NCI-H748 (cell line): ENCODE results near the gene RIPPLY3.
"Not testable (repeated sequence)": the region's sequence is repeated elsewhere in the genome, so short reads cannot be mapped to it uniquely, and the experiment has no call there.

ENCODE experiments used
- DNase-seq: peaks from one replicate; lab custom pipeline; 2025; ENCODE audit not compliant: unreplicated experiment; lab: John Stamatoyannopoulos, UW

Gene RIPPLY3

DNA sequence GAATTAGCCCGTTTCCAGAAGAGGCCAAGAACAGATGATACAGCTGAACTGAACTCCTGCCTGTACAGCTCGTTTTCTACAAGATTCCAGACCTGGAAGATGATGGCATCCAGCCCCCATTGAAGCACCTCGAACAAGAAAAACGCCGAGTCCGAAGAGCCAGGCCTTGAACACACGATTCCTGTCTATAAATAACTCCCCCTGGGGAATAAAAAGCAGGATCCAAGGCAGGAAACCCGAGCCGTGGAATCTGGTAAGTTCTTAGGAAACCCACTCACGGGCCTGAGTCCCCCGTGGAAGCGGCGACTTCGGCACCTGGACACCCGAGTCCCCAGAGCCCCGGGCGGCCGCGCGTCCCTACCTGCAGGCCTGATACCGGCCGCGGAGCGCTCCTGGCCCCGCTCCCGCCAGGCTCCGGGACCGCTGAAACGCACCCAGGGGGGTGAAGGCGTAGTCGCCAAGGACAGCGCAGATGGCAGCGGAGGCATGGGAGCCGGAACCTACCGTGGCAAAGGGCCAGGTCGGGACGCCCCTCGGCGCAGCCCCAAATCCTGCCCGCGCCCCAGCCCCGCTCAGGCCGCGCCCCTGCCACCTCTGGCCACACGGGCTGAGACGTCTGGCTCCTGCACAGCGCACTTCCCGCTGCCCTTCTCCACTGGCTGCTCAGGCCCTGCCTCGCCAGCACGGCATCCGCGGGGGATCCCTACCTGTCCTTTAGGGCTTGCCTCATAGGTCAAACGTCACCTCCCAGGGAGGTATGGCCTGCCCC is 26.0 kb upstream of the RIPPLY3 start:
- peak; percentile 57 for DNase-seq

DNA sequence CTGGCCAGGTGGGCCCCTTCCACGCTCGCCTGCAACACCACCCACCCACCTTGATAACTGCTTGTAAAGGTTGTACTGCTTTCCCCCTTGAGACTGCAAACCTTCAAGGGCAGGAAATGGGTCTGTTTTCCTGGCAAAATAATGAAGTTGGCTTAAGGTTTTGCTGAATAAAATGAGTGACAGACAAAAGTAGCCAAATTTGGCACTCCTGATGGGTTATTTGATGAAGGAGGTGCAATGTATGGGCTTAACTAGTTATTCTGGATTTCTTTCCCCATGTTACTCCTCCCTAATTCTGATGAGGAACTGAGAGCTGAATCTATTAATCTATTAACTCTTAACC is 25.5 kb upstream of the RIPPLY3 start:
- DNase-seq = no peak

DNA sequence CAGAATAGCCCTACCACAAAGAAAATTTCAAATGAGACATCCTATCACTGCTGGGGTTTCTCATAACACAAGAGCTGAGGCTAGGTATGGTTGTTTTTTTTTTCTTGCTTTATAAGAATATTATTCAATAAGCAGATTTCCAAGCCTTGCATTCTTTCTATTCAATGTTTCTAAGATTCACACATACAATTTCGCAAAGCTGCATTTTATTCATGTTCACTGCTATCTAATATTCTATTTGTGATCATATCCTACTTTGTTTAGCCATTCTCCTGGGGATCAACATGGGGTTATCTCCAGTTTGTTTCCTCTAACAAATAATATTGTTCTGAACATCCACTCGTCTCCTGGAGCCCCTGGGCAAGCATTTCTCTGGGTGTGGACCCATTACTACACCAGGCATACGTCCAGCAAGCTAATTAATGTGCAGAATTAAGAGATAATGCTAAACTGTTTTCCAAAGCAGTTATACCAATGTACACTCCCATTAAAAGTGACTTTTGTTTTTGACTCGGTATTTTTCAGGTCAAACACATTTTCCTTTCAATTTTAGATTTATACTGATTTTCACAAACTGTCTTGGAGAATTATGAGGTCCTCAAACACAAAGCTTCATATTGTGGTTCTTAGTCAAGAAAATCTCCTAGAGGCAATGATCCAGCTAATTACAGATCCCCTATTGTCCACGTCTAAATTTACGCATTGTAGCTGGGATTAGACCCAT is 24.4 kb upstream of the RIPPLY3 start:
- no peak for DNase-seq

DNA sequence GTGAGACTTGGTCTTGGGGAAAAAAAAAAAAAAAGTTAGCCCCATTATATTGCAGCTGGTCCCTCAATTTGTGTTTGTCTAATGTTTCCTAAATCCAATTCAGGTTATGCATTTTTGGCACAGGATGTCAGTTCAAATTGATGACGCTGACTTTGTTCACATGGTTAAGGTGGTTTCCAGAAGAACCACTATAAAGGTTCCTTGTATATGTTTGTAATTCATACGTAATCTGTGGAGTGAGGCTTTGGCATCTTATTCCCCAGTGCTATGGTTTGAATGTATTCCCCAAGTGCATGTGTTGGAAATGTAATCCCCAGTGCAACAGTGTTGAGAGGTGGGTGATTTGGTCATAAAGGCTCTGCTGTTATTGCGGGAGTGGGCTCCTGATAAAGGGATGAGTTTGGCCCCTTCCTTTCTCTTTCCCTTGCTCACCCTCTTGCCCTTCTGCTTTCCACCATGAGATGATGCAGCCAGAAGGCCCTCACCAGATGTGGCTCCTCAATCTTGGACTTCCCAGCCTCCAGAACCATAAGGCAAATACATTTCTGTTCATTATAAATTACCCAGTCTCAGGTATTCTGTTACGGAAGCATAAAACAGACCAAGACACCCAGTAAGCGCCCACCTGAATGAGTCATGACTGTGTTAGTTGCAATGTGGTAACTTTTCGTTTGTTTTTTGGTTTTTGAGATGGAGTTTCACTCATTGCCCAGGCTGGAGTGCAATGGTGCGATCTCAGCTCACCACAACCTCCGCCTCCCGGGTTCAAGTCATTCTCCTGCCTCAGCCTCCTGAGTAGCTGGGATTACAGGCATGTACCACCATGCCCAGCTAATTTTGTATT is 20.5 kb upstream of the RIPPLY3 start:
- DNase-seq = no peak

DNA sequence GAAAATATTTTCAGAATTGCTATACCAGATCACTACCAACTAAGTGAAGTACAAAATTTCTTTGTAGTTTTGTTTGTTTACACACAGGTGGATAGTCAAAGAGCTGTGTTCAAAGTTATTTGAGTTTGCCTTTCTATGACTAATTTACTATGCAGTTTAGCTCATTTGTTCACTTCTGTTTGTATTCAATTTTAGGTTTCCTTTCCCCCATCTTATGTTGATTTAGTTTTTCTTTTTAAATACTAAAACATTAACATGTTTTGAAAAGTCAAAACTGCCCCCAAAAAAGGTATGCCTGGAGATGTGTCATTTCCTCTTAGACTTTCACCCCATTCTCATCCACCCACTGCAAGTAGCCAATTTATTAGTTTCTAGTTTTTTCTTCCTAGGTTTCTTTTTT is 18.7 kb upstream of the RIPPLY3 start:
- DNase-seq = no peak

DNA sequence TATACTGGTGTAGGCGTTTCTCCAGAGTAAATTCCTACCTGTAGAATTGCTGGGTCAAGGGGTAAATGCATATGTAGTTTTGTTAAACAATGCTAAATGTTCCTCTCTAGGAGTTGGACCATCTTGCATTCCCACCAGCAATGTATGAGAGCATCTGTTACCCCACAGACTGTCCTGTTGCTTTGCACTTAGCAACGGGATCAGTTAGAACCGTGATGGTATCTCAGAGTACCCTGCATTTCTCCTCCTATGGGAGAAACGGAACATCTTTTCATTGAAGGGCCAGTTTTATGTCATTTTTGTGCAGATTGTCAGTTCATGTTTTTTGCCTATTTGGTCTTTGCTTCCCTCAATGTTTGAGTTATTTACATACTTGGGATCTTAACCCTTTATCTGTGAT is 18.0 kb upstream of the RIPPLY3 start:
- DNase-seq = no peak

DNA sequence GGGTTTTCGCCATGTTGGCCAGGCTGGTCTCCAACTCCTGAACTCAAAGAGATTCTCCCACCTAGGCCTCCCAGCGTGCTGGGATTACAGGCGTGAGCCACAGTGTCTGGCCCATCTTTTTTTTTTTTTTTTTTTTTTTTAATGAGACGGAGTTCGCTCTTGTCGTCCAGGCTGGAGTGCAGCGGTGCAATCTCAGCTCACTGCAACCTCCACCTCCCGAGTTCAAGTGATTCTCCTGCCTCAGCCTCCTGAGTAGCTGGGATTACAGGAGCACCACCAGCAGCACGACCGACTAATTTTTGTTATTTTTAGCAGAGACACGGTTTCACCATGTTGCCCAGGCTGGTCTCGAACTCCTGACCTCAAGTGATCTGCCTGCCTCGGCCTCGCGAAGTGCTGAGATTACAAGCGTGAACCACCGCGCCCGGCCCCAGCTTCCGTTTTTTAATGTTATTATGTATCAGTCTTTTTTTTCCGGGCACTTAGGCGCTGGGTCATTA is 17.3 kb upstream of the RIPPLY3 start:
- DNase-seq = not testable (repeated sequence)

DNA sequence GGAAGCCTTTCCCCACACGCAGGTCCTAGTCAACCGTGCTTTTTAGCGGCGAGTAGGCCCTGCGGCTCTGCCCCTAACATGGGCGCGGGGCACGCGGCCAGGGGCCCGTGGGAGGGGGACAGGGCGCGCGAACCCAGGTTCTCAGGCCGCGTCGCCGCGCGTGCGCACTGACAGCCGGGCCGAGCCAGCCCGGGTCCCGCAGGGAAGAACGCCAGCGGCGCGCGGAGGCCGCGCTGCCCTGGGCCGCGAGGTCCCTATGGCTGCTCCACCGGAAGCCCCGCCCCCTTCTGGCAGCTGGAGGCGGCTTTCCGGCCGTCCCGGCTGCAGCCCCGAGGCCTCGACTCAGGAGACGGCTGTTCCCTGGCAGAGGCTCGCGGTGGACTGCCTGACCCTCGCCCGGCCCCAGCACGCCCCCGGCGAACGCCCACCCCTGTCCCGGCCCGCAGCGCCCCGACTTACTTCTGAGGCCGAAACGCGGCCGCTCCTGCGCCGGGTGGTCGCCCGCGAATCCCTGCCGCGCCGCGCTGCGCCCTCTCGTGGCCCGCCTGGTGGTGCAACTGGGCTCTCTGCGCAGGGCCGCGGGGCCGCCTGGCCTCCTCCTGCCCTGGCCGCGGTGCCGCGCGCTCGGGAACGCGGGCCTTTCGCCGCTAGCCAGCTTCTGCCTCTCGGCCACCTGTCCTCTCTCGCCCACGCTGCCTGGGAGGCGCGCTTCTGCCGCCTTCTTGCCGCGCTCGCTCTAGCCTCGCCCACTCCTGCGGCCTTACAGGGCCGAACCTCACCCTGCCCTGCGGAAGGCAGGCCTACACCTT is 16.6 kb upstream of the RIPPLY3 start:
- DNase-seq = peak; percentile 91

DNA sequence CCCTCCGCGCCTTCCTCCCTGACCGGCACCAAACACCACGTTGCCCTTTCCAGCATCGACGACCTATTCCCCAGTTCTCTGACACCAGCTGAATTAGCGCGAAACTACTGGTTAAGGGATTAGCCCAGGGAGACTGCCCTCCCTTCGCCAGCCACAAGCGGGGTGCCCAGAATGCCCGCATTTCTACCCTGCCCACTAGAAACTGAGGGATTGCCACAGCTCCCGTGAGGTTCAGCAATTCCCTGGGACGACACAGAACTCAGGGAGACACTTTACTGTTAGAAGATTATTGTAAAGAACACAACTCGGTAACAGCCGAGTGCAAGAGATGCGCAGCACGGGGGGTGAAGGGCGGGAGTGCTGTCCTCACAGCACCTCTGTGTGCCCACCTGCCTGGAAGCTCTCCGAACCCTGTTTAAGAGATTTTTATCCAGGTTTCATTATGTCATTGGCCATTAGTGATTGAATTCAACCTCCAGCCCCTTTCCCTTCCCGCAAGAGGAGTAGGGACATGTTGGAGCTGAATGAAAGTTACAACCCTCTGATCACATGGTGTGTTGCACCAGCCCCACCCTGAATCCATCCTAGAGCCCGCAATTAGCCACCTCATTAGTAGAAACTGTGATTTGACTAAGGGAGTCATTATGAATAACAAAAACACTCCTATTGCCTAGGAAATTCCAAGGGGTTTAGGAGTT is 15.8 kb upstream of the RIPPLY3 start:
- DNase-seq = no peak

DNA sequence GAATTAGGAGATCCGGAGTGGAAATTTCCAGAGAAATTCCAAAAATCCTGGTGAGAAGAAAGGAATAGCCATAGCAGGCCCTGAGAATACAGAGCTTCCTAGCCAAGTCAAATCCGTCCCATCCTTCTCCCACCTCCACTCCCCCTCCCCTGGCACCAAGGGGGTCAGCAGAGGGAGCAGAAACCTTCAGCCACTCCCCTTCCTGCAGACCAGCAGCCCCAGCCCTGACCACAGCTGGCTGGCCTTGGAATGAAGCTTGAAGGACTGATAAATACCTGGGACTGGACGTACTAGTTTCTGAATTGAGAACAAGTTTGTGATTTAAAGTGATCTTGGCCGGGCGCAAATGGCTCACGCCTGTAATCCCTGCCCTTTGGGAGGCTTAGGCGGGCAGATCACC is 13.8 kb upstream of the RIPPLY3 start:
- DNase-seq = no peak

DNA sequence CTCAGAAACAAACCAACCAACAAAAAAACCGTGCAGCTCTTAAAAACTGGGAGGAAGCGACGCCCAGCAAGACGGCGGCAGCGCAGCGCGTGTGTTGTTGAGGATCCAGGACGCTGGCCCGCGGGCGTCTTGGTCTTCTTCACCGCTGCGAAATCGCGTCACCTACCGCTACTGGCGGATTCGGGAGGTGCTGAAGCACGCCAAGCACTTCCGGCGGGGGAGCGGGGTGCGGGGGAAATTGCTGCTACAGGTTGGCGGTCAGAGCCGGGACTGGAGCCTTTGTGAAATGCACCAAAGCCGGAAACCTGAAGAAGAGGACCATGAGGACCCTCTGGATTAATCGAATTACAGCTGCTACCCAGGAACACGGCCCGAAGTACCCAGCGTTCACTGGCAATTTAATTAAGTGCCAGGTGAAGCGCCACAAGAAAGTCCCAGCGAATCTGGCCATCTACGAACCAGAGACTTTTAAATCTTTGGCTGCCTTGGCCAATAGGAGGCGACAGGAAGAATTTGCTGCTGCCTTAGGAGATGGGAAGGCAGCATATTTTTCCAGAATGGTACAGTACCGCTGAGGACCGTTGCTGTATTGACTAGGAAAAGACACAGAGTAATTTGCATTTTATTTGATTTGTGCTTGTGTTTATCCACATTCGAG is 11.9 kb upstream of the RIPPLY3 start:
- DNase-seq = no peak

DNA sequence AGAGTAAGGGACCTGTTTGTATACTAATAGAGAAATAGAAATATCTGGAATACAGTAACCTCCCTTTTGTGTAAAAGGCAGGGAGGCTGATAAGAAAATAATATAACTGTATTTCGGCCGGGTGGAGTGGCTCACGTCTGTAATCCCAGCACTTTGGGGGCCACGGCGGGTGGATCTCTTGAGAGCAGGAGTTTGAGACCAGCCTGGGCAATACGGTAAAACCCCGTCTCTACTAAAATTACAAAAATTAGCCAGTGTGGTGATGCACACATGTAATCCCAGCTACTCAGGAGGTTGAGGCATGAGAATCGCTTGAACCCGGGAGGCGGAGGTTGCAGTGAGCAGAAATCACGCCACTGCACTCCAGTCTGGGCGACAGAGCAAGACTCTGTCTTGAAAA is 11.2 kb upstream of the RIPPLY3 start:
- not testable (repeated sequence) for DNase-seq

DNA sequence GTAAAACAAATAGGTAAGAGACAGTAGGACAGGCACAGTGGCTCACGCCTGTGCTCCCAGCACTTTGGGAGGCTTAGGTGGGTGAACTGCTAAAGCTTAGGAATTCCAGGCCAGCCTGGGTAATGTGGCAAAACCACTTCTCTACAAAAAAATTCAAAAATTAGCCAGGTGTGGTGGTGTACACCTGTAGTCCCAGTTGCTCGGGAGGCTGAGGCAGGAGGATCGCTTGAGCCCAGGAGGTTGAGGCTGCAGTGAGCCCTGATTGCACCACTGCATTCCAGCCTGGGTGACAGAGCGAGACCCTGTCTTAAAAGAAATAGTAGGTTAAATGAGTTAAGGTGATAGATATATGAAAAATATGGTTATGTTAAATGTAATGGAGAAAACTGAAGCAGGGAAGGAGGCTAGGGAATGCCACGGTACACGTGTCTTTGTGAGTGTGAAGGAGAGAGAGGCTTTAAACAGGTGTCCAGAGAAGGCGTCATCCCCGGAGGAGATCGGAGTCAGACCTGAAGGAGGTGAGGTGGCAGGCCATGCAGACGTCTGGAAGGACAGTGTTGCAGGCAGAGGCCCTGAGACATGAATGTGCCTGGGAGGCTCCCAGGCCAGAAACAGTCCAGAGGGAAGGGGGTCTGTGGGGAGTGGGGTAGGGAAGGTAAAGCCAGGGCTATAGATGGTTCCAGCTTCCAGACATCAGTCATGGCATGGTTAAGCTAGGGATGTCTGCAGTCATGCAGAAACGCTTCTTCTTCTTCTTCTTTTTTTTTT is 7.2 kb upstream of the RIPPLY3 start:
- no peak for DNase-seq

DNA sequence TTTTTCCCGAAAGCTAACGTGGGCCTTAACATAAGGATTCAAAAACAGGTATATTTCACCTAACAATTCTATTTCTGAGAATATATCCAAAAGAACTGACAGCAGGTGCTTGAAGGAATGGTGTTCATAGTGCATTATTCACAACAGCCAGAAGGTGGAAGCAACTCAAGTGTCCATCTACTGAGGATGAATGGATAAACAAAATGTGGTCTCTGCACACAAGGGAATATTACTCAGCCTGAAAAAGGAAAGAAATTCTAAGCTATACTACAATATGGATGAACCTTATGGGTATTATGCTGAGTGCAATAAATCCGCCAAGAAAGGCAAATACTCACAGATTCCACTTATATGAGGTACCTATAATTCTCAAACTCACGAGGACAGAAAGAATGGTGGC is 6.1 kb upstream of the RIPPLY3 start:
- no peak for DNase-seq

DNA sequence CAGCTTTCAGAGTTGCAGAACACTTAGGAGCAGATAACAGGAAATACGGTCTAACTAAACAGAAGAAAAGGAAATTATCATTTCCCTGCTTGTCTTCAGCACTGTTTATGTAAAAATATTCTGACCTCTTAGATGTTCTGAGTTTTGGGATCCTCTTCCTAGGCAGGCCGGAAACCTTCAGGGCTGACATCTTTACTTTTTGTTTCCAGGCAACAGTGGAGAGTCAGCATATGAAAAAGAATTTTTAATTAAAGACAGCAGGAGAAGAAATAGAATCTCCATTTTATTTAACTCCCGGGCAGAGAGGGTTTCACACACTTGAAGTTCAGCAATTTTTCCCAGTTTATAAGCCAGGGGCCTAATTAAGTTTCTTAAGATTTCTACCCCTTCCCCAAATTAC is 5.1 kb upstream of the RIPPLY3 start:
- no peak for DNase-seq

DNA sequence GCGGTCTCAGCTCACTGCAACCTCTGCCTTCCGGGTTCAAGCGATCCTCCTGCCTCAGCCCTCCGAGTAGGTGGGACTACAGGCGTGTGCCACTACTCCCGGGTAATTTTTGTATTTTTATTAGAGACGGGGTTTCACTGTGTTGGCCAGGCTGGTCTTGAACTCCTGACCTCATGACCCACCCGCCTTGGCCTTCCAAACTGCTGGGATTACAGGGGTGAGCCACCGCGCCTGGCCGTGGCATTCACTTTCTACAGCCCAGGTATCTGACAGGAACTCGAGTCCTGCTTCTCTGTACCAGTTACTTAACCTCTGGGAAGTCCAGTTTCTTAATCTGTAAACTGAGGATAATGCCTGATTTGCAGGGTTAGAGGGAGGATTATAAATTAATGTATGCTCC is 3.7 kb upstream of the RIPPLY3 start:
- not testable (repeated sequence) for DNase-seq

DNA sequence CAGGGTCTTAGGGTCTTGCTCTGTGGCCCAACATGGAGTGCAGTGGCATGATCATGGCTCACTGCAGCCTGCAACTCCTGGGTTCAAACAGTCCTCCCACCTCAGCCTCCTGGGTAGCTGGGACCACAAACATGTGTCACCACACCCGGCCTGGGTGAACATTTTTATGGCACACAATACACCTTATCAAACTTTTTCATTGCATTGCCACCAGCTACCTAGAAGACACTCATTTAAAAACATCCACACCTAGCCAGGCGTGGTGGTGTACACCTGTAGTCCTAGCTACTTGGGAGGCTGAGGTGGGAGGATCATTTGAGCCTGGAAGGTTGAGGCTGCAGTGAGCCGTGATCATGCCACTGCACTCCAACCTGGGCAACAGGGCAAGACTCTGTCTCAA is 2.6 kb upstream of the RIPPLY3 start:
- not testable (repeated sequence) for DNase-seq

DNA sequence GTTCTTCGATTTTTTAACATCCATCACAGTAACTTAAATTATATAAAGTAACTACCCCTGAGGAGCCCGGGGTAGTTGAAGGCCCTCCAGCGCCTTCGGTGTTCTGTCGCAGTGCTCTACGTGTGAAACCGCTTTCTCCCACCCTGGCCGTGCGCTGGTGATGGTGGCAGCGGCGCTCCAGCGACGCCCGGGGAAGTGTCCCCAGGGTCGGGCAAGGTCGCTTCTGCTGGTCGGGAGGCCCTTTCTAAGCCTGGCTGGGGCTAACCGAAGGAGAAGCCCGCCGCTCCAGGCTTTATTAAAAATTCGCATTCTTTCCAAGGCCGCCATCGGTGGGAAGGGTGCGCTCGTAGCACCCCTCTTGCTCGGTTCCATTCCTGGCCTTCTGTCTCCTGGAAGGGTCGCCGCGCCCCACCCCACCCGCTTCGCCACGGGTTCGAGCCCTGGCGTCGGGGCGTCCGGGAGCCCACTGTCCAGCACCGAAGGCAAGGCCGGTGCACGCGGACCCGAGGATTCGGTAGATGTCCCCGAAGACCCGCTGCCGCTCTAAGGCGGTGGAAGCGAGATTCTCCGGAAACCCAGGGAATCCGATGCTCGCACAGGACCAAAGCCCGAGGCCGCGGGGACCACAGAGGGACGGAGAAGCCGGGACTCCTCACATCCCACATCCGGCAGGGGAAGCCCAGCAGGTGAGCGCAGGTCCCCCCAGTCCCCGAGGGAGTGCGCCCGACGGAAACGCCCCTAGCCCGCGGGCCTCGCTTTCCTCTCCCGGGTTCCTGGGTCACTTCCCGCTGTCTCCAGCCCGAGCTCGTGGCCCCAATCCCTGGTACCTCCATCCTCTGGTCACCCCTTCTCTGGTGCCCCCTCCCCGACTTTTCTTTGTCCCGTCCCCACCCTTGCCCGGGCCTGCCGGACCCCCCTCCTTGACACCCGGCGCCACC is 685 bp upstream of the RIPPLY3 start:
- DNase-seq = no peak
